Stimulated activated CD4-positive, alpha-beta T cell treated with anti-CD3 and anti-CD28 coated beads, Interleukin-2, amount 100 ng/mL, for 24 hours (primary cell): Measurements from ENCODE around the gene PRKACB.

Experiments
- DNase-seq, 2 donors: peaks; one replicate each; pipeline ENCODE4 v3.0.0-alpha.2; 2020

PRKACB gene

DNA sequence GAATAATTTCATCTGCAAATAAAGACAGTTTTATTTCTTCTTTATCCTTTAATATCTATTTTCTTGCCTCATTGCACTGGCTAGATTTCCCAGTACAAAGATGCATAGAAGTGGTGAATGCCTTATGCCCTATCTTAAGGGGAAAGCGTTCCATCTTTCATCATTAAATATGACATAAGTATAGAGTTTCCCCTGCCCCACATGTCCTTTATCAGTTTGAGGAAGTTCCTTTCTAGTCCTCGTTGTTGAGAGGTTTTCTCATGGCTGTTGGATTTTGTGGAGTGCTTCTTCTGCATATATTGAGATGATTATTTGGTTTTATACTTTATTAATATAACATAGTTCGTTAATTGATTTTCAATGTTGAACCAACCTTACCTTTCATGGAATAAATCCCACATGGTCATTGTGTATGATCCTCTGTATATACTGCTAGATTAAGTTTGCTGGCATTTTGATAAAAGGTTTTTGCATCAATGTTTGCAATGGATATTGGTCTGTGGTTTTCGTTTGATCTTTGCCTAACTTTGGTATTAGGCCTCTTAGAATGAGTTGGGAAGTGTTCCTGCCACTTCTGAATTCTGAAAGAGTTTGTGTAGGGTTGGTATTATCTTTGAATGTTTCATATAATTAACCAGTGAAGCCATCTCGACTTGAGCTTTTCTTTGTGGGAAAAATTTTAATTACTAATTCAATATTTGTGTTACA, 15.6 kb downstream of the PRKACB start:
- DNase-seq: no peak

DNA sequence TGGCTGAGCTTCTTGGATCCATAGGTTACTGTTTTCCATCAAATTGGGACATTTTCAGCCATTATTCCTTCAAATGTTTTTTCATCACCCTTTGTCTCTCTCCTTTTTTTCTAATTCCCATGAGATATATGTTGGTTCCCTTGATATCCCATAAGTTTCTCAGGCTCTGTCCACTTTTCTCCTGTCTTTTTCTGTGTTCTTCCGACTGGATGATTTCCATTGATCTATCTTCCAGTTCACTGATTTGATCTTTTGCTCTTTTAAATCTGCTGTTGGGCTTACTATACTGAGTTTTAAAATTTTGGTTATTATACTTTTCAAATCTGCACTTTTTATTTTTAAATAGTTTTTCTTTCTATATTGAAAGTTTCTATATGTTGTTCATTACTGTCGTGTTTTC, 18.2 kb downstream of the PRKACB start:
- no peak for DNase-seq

DNA sequence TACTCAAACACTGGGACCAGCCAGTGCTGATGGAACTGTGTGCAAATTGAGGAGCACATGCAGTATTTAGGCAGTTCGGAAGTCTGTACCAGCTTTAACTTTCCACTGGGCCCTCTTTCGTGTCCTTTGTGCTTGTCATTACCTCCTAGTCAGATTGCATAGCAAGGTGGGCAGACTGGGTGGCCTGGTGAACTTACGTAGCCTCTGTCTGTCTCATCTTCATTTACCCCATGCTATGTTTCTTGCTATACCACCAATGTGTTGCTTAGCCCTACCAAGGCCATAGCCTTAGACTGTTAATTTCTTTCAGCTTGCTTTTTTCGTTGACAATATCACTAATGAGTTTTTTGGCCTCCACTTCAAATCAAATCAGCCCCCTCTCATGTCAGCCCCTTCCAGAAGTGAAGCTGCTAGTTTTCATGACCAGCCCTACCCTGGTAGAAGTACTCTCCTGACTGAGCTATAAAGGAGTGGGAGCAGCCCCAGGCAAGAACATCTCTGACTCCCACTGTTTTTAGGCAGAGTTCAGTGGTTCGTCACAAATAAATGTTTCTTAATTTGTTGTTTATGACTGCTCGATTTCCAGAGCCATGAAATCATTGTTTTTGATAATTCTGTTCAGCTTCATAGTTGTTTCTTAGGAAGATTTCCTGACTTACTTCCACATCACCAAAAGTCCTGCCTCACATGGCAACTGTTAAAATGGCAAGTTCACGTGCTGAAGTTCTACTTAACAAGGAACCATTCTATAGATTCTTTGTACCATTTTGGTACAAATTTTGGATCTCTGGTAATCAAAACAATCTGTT, 19.3 kb downstream of the PRKACB start:
- no peak for DNase-seq

DNA sequence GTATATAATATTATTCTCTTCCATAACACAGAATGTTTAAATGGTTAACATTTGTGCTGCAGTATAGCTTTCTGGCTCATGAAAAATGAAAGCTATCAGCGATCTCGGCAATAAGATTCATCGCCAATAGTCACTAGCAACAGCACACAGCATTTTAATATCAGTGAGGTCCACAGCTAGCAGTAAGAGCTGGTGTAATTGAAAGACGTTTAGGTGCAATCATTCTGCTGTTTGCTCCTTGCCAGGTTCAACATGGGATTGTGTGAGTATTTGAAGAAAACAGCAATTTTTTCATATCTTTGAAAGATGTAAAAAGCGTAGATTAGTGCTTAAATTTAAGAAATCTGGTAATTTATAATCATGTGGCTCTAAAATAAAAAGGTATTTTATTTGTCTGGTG, 20.1 kb downstream of the PRKACB start:
- DNase-seq: no peak

DNA sequence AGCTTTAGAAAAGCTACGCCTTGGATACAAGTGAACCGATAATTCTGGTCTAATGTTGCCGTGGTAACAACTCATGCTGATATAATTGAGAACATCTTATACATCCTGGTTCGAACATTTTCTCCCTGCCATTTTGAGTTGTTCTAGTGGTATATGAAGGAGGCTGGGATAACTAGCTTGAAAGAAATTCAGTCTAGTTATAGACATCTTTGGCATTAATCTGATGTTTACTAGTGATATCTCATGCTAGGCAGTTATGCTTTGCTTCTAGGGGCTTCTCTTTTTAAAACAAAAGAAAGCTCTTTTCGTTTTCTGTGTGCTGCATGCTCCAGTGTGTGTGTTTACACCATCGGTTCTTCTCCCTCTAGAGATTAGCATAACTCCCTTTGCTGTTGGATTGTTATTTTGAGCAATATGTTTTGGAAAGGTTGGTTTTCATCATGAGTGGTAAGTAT, 20.5 kb downstream of the PRKACB start:
- no peak for DNase-seq

DNA sequence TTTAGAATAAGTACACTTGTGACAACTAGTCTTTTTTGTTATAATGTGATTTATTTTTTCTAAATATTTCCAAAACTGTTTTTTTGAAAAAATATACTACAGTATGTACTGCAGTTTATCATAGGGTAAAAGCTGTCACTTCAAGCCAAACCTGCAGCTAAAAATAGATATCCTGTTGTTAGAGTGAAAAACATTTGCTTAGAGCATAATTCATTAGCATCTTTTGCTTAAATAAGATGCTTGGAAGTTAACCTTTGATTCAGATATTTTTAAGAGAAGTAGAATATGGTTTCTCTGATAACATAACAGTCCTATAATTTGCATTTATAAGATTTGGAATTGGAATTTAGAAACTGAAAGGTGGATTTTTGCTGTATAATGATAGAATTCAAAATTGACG, 21.5 kb downstream of the PRKACB start:
- DNase-seq: no peak

DNA sequence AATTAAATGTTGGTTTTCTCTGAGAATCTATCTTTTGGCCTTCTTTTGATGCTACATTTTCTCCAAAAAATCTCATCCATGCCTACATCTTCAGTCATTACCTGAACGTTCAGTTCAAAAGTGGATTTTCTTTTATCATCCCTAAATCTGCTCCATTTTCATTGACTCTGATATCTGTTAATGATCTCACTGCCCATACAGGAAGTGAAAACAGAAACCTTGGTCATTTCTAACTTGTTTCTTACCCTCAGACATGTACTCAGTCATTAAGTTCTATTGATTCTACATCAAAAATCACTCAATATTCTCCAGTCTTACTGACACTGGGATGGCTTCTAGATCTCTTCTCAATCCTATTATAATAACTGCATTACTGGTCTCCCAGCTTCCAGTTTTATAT, 22.7 kb downstream of the PRKACB start:
- DNase-seq: no peak

DNA sequence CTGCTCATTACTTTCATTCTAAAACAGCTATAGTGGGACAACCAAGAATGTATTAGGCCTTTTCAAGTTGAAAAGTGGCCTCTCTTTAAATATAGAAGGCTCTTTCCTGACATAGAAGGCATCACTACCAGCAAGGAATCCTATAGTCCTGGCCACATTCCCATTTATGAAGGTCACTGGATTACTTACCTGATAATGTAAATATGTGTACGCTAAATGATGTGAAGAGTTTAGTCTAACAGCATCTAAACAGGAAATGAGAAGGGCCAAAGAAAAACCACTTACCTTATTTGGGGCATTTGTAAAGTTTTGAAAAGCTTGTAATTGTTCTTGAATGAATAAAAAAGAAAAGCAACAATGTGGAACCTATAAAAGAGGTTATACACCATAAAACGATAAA, 24.7 kb downstream of the PRKACB start:
- no peak for DNase-seq

DNA sequence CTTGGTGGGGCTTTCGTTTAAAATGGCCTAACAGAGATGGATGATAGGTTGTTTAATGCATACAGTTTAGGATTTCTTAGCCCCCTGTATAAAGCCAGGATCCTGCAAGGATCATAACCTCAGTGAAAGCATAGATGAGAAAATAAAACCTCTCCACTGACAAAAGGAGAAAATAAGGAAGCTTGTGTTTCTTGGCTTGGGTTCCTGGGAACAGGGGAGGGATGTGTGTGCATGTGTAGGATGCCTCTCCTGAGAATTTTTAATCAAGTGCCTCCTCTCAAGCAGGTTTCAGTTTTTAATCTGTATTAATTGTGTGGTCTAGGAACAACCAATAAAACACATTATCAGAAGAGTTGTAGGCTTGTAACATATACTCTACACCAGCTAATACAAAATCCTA, 26.1 kb downstream of the PRKACB start:
- no peak for DNase-seq

DNA sequence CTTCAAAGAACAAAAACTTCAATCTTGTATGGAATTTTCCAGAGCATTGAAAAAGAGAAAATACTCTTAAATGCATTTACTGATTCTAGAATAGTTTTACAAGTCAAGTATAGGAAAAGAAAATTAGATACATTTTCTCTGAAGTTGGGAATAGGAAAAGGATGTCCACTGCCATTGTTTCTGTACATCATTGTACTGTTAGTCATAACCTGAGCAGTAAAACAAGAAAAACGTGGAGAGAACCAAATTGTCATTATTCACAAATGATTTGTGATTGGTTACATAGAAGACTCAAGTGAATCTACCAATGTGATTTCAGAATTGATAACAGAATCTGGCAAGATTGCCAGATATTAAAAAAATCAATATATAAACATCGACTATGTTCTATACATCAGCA, 27.4 kb downstream of the PRKACB start:
- no peak for DNase-seq

DNA sequence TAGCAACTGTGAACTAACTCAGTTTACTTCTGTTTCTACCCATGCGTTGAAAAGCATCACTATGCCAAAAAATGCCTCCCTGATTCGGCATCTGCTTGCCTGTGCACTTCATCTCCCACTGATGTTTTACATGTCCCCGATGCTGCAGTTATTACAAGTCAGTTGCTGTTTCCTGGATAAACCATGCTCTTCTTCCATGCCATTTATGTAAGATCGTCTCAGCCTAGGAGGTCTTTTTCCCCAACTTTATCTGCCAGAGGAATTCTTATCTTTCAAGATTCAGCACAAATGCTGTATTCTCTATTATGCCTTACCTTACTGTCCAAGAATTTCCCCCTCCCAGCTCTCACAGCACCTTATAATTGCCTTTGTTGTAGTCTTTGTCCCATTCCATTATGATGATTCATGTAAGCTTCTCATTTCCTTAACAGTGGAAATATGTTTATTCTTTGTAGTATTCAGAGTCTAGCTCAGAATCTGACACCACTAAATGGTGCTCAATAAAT, 30.0 kb downstream of the PRKACB start:
- no peak for DNase-seq

DNA sequence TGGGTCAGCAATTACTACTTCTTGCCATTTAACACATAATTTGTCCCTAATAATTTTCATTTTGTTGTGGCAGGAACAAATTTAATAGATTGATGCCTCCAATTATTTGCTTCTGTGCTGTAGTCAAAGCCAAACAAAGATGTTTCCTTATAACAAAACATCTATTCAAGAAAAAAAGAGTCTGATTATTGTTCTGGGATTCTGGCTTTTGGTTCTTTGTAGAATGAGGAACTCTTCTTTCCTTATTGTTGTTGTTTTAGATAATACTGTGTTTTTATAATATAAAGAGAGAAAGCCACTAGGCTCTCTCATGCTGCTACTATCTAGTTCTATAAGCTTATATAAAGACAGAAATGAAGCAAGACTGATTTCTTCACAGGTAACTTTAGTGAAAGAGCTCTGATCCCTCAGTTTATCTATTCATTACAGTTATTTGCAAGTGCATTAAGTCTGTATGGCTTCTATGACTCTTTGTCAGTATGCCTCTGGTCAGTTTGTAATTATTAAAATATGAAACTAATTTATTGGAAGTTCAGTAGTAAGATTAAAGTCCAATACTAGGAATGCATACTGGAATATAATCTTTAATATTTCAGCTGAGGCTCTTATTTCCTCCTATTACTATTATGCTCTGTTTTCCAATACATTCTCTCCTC, 37.4 kb downstream of the PRKACB start:
- no peak for DNase-seq

DNA sequence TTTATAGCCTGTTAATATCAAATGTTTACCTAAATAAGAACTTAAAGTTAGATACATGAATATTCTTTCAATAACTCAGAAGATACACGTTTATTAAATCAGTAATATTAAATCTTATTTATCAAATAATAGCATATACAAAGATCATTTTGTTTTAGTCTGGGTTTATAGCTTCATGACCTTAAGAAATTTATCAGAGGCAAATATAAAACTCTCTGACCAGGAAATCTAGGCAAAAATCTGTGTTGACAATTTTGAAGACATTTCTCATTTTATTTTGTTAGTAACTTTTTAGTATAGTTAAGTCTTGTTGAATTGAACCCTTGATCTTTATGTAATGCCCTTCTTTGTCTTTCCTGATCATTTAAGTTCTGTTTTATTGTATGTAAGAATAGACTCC, 46.4 kb downstream of the PRKACB start:
- DNase-seq: no peak

DNA sequence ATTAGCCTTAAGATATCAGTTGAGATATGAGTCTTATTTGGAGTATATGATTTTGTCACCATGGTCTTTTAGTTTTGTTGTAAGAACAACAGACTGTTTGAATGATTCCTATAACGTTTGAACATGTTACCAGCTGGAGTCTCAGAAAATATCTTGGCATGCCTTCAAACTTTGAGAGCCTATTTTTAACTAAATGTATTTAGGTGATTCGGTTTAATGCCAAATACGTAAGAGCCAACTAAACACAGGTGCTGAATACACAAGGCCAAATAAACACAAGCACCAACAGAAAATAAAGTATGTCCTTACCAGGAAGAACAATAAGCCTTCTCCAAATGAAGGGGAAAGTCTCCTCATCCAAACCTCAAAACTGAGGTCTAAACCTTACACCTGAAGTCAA, 48.6 kb downstream of the PRKACB start:
- no peak for DNase-seq

DNA sequence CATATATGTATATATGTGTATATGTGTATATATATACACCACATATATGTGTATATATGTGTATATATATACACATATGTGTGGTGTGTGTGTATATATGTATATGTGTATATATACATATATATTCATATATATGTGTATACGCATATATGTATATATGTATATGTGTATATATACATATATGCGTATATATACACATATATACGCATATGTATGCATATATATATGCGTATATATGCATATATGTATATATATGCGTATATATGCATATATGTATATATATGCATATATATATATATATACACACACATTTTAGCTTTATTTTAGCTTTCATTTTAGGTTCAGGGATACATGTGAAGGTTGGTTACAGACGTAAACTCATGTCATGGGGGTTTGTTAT, 54.8 kb downstream of the PRKACB start:
- DNase-seq: no peak

DNA sequence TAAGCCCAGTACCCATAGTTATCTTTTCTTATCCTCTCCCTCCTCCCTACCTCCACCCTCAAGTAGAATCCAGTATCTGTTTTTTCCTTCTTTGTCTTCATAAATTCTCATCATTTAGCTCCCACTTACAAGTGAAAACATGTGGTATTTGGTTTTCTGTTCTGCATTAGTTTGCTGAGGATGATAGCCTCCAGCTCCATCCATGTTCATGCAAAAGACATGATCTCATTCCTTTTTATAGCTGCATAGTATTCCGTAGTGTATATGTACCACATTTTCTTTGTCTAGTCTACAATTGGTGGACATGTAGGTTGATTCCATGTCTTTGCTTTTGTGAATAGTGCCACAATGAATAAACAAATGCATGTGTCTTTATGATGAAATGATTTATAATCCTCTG, 55.2 kb downstream of the PRKACB start:
- DNase-seq: no peak

DNA sequence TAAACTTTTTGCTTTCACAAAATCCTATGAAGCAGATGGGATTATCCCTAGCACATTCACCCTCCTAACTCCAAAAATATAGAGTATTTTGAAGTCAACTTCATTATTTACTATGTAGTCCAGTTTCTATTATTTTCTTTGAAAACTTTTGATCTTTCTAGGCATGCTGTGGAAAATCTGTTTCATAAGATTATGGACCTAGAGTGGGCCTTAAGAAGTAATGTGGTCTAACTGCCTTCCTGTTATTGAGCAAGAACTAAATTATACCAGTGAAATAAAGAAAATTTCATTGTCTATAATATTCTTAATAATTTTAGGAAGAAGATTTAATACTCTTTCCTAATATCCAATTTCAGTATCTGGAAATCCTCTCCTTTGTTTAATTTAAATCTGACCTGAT, 58.1 kb downstream of the PRKACB start:
- DNase-seq: no peak

DNA sequence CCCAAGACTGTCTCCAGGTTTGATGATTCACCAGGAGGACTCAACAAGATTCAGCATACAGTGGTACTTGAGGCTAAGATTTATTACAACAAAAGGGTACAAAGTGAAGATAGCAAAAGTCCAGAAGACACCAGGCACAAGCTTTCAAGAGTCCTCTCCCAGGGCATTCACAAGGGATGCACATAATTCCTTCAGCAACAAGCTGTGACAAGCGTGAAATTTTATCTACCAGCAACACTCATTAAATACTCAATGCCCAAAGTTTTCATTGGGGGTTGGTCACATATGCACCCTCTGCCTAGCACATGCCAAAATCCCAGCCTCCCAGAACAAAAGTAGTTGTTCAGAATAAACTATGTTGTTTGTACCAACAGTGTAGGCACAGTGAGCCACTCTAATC, 62.3 kb downstream of the PRKACB start:
- no peak for DNase-seq

DNA sequence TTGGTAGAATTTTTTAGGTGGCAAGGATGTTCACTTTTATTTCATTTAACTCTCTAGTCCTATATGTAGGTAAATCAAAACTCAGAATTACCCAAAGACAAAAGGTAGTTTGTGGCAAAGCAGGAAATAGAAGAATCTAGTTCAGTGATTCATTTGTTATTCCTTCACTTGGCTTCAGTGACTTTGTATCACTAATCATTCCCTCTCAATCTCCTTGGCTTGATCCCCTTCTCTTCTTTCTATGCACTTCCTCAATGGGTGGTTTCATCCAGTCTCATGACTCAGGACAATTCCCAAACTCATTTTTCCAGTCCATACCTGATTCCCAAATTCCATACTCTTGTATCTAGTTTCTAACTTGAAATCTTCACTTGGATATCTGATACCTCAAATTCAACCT, 64.9 kb downstream of the PRKACB start:
- no peak for DNase-seq

DNA sequence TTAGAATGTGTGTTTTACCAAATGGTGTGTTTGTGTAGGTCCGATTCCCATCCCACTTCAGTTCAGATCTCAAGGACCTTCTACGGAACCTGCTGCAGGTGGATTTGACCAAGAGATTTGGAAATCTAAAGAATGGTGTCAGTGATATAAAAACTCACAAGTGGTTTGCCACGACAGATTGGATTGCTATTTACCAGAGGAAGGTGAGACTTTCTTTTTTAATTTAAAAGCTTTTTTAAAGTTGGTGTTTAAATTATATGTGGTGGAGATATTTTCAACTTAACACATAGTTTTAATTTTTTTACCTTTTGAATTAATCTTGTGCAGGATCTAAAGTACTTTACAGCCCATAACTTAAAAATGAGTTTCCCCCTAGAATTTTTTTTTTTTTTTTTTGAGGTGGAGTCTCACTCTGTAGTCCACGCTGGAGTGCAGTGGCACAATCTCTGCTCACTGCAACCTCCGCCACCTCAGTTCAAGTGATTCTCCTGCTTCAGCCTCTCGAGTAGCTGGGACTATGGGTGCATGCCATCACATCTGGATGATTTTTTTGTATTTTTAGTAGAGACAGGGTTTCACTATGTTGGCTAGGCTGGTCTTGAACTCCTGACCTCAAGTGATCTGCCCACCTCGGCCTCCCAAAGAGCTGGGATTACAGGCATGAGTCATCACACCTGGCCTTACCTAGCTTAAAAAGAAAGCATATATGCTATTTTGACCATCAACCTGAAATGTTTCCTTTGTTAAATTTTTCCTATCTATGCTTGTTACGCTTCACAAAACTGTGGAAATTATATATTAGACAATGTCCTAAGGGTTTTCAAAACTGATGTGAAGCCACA, 70.3 kb downstream of the PRKACB start:
- DNase-seq: no peak

DNA sequence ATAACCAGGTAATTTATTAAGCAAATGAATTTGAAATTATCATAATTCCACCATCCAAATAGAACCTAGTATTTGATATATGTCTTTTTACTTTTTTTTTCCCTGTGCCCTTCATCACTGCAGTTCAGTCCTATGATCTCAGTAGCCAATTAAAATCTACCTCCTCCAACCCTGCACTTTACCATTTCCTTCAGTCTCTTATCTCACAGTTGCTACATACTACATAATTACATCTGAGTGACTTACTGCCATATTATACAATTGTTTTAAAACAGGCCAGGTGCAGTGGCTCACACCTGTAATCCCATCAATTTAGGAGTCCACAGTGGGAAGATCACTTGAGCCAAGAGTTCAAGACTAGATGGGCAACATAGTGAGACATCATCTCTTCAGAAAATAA, 73.2 kb downstream of the PRKACB start:
- DNase-seq: no peak

DNA sequence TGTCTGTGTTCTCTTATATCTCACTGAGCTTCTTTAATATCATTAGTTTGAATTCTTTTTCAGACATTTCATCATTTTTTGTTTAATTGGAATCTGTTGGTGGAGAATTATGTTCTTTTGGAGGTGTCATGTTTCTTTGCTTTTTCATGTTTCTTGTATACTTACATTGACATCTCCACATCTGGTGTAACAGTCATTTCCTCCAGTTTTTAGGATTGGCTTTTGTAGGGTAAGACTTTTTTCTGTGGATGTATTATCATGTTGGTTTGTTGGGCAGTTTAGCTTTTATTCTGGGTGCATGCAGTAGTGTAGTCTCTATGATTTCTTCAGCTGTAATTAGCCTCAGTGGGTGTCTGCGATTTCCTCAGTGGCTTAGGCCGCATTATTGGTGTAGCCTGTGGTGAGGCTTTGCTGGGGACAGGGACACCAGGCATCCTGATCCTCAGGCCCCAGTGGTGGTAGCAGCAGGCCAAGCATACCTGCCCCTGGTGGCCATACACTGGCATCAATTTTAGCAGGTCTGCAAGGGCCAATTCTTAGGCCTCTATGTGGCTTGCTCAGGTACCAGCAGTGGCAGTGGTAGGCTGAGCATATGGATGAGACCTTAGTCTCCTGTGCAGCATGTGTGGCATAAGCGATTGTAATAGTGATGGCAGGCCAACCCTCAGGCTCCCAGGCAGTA, 79.8 kb downstream of the PRKACB start:
- no peak for DNase-seq
